Peyer's patch (tissue), 4 donors: Measurements from ENCODE around the gene NEMP2. TPM values are rescaled to one million over a fixed set of nuclear protein-coding genes. Genes with fewer than 3 reads are reported as not detected.

Experiments used
- DNase-seq, 3 donors: peaks; one replicate each; pipeline ENCODE4 v3.0.0-alpha.2; 2017 to 2019
- H3K27ac ChIP-seq, 4 donors: fragments of 200-600 bp; sonication (generic); one replicate each; pipeline ENCODE4 v1.5.1; 2016 to 2019
- H3K27me3 ChIP-seq, 2 donors: fragments of 200-600 bp; sonication (generic); one replicate each; pipeline ENCODE4 v1.5.1; 2019
- H3K36me3 ChIP-seq, 3 donors: fragments of 200-600 bp; sonication (generic); one replicate each; pipeline ENCODE4 v1.5.1; 2016 to 2019
- H3K4me1 ChIP-seq, 4 donors: fragments of 200-600 bp; sonication (generic); one replicate each; pipeline ENCODE4 v1.5.1; 2016 to 2019
- H3K4me3 ChIP-seq, 4 donors: fragments of 200-600 bp; sonication (generic); 1 replicate in 3 of 4; 2 replicates in 1 of 4; pipeline ENCODE4 v1.5.1; 2016 to 2019; ENCODE audit warnings: mild to moderate bottlenecking in 1 of 4
- H3K9me3 ChIP-seq, 4 donors: fragments of 200-600 bp; sonication (generic); one replicate each; pipeline ENCODE4 v1.5.1; 2016 to 2019; ENCODE audit warnings: mild to moderate bottlenecking in 1 of 4
- POLR2A ChIP-seq, 2 donors: fragments of 450-650 bp; IDR thresholded peaks; one replicate each; pipeline ENCODE4 v1.5.1; 2017; ENCODE audit warnings: antibody characterized with exemption in 2 of 2, mild to moderate bottlenecking in 2 of 2, moderate library complexity in 2 of 2
- total RNA-seq, 4 donors: library from RNA; depleted of rRNA; stranded (reverse); fragments of >200 nt; gene quantifications; one replicate each; pipeline ENCODE4 v1.1.0, GENCODE V29; 2016
- TF ChIP-seq, protein P1 (sequence below), 6 experiments: fragments of 450-650 bp in 4 of 6; fragments of 200-600 bp in 2 of 6; sonication (generic) in 1 of 6; IDR thresholded peaks; one replicate each; pipeline ENCODE4 v1.5.1; 2017 to 2019; ENCODE audit warnings: antibody characterized with exemption in 6 of 6, mild to moderate bottlenecking in 3 of 6, moderate library complexity in 1 of 6

NEMP2 gene
- total RNA-seq, 4 donors from 2014 or later: 0.85 to 11.6 (median 1.8) TPM

DNA sequence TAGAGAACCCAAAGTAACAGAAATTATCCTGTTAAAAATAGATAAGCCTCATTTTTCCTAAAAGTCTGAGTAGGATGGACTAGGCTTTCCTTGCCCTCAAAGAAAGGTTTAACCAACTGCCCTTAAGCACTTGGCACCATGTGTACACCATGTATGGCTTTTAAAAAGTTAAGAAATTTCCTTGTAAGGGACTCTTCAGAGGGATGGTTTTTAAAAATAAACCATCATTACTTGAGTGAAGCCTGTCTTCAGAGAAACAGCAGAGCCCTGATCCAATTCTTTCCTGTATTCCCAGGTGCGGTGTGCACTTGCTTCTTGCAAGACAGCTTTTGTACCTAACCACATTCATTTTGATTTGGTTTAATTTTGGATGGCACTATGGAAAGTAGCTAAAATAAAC, 1.1 kb upstream of the NEMP2 start:
- peak overlapping the region in 3 of 4 donors; percentile 26 to 96 (median 95) for H3K27ac ChIP-seq
- peaks cover 0 to 7% (median 0%) of the 10 kb centered on the region in 4 donors for H3K9me3 ChIP-seq
- DNase-seq: no peak
- TF ChIP-seq, protein P1, sequence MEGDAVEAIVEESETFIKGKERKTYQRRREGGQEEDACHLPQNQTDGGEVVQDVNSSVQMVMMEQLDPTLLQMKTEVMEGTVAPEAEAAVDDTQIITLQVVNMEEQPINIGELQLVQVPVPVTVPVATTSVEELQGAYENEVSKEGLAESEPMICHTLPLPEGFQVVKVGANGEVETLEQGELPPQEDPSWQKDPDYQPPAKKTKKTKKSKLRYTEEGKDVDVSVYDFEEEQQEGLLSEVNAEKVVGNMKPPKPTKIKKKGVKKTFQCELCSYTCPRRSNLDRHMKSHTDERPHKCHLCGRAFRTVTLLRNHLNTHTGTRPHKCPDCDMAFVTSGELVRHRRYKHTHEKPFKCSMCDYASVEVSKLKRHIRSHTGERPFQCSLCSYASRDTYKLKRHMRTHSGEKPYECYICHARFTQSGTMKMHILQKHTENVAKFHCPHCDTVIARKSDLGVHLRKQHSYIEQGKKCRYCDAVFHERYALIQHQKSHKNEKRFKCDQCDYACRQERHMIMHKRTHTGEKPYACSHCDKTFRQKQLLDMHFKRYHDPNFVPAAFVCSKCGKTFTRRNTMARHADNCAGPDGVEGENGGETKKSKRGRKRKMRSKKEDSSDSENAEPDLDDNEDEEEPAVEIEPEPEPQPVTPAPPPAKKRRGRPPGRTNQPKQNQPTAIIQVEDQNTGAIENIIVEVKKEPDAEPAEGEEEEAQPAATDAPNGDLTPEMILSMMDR (IDR thresholded peaks at IDR 0.05): no peak
- TF ChIP-seq POLR2A (IDR thresholded peaks at IDR 0.05): no peak
- peak overlapping the region in 2 of 4 donors; percentile 79 to 98 for H3K4me3 ChIP-seq
- H3K4me1 ChIP-seq: peaks cover 0 to 4% (median 0%) of the 10 kb centered on the region in 4 donors
- H3K27me3 ChIP-seq: no peaks in the 10 kb centered on the region
- H3K36me3 ChIP-seq: no peaks in the 10 kb centered on the region

DNA sequence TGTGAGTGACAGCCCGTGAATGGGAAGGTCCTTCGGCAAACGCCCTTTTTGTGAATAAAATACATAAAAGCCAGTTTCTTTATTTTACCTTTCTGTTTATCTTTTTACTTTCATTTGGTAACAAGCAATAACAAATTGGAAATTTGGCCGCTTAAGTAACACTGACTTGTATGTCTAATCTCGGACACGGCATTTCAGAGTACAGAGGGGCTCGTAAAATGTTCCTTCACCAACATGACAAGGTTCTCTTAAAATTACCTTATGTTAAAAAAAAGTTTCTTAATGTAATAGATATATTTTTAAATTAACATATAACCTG, 558 bp upstream of the NEMP2 start:
- H3K4me1 ChIP-seq: peaks cover 0 to 4% (median 0%) of the 10 kb centered on the region in 4 donors
- no peak for DNase-seq
- H3K36me3 ChIP-seq: no peaks in the 10 kb centered on the region
- peaks cover 0 to 2% (median 0%) of the 10 kb centered on the region in 4 donors for H3K9me3 ChIP-seq
- TF ChIP-seq, protein P1 (IDR thresholded peaks at IDR 0.05): no peak
- TF ChIP-seq POLR2A (IDR thresholded peaks at IDR 0.05): no peak
- H3K27me3 ChIP-seq: no peaks in the 10 kb centered on the region
- peak overlapping the region; percentile 92 to 97 (median 96) for H3K27ac ChIP-seq
- H3K4me3 ChIP-seq: peak overlapping the region; percentile 66 to 98 (median 78)

DNA sequence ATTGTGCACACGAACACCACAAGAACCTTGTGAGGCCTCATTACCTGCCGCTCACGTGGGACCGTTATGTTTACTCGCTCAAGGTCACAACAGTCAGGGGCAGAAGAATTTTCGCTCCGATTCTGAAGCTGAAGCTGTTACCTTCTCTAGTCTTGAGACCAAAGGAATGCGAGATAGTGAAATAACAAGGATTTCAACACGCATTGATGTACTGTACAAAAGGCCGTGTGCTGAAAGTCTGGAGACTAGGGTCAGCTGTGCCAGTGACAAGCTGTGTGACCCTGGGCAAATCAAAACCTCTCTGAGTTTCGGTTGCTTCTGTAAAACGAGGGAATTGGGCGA, 583 bp downstream of the NEMP2 start:
- H3K27ac ChIP-seq: peak overlapping the region; percentile 92 to 97 (median 96)
- DNase-seq: peak; percentile 52 to 81 (median 70)
- H3K36me3 ChIP-seq: no peaks in the 10 kb centered on the region
- no peaks in the 10 kb centered on the region for H3K9me3 ChIP-seq
- peak overlapping the region; percentile 66 to 98 (median 78) for H3K4me3 ChIP-seq
- no peaks in the 10 kb centered on the region for H3K27me3 ChIP-seq
- peaks cover 0 to 5% (median 2%) of the 10 kb centered on the region in 4 donors for H3K4me1 ChIP-seq
- TF ChIP-seq, protein P1 (IDR thresholded peaks at IDR 0.05): no peak
- no peak for TF ChIP-seq POLR2A (IDR thresholded peaks at IDR 0.05)

DNA sequence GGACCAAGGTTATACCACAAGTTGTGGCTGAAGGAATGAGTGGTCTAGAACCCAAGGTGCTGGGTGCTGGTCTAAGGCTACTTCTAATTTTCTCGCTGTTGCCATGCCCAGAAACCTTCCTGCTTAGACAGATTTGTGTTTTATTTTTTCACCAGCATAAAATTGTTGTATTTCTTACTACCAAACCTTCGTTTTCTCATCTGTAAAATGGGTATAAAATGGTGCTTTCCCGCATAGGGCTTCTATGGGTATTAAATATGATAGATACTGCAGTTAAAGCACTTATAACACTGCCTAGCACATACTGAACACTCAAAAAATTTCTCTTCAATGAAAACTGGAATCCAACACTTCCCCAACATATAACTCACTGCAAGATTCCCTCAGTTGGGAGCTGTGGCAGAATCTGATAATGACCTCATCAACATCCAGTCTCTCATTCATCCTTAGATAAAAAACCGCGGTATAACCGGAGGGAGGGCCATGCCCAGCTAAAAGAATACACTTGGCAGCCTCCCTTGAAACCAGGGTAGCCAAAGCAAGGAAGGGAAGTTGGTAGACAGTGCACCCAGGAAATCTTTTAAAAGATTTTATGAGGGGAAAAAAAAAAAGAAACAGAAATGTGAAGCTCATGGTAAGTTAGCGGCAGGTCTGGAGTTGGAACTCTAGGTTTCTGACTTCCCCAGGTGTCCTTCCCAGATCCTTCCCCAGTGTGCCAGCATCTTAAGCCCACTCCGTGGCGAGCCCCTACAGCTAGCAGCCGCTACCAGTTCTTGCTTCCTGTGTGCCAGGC, 1.2 kb downstream of the NEMP2 start:
- no peaks in the 10 kb centered on the region for H3K36me3 ChIP-seq
- H3K27me3 ChIP-seq: no peaks in the 10 kb centered on the region
- H3K9me3 ChIP-seq: no peaks in the 10 kb centered on the region
- H3K4me3 ChIP-seq: peak overlapping the region; percentile 66 to 98 (median 78)
- peak overlapping the region; percentile 92 to 97 (median 96) for H3K27ac ChIP-seq
- no peak for DNase-seq
- H3K4me1 ChIP-seq: peaks cover 0 to 5% (median 2%) of the 10 kb centered on the region in 4 donors
- TF ChIP-seq, protein P1 (IDR thresholded peaks at IDR 0.05): no peak
- no peak for TF ChIP-seq POLR2A (IDR thresholded peaks at IDR 0.05)

DNA sequence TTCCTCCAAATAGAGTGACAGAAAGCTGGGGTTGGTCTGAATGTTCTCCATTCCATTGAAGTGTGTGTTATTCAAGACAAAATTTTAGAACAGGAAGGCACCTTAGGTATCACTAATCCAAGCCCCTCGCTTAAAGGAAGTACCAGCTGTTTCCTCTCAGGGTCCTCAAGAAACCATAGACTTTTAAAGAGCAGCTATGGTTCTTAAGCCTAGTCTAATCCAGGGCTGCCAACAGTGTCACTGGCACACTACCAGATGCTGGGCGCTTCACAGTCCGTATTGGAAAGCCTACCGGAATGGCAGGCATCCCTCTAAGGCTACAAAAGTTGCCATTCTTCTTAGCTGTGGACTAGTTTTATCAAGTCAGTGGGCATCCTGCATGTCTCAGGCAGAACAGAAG, 1.9 kb downstream of the NEMP2 start:
- H3K27ac ChIP-seq: no peak overlapping the region
- H3K4me1 ChIP-seq: peaks cover 0 to 5% (median 2%) of the 10 kb centered on the region in 4 donors
- H3K36me3 ChIP-seq: no peaks in the 10 kb centered on the region
- DNase-seq: no peak
- TF ChIP-seq, protein P1 (IDR thresholded peaks at IDR 0.05): no peak
- no peak for TF ChIP-seq POLR2A (IDR thresholded peaks at IDR 0.05)
- no peaks in the 10 kb centered on the region for H3K9me3 ChIP-seq
- no peaks in the 10 kb centered on the region for H3K27me3 ChIP-seq
- H3K4me3 ChIP-seq: no peak overlapping the region
